ENCODE data around the gene AIRE.

Gene AIRE

GRCh38 chr21:44305691-44306090 lies 20.0 kb downstream of the AIRE start:
- DNase-seq (ENCODE audit: low spot score) = no peak

- no peak for DNase-seq (ENCODE audit: low spot score)
These were observed 21.4 kb downstream of the AIRE start for GRCh38 chr21:44306936-44307704.

GRCh38 chr21:44310628-44311507 lies 25.2 kb downstream of the AIRE start:
- no peak for DNase-seq (ENCODE audit: low spot score)

GRCh38 chr21:44312089-44312488 lies 26.4 kb downstream of the AIRE start:
- DNase-seq (ENCODE audit: low spot score) = no peak

- no peak for DNase-seq (ENCODE audit: low spot score)
These were observed 27.0 kb downstream of the AIRE start for GRCh38 chr21:44312716-44313115.

- no peak for DNase-seq (ENCODE audit: low spot score)
These were observed 27.8 kb downstream of the AIRE start for GRCh38 chr21:44313451-44313850.

GRCh38 chr21:44314128-44314527 lies 28.5 kb downstream of the AIRE start:
- no peak for DNase-seq (ENCODE audit: low spot score)

GRCh38 chr21:44314561-44314960 lies 28.9 kb downstream of the AIRE start:
- DNase-seq (ENCODE audit: low spot score) = no peak

- DNase-seq (ENCODE audit: low spot score) = no peak
These were observed 30.1 kb downstream of the AIRE start for GRCh38 chr21:44315691-44316203.

- DNase-seq (ENCODE audit: low spot score) = no peak
These were observed 30.7 kb downstream of the AIRE start for GRCh38 chr21:44316277-44316900.

- DNase-seq (ENCODE audit: low spot score) = no peak
These were observed 31.6 kb downstream of the AIRE start for GRCh38 chr21:44317241-44317782.

- no peak for DNase-seq (ENCODE audit: low spot score)
These were observed 32.2 kb downstream of the AIRE start for GRCh38 chr21:44317871-44318270.

GRCh38 chr21:44318489-44319285 lies 33.0 kb downstream of the AIRE start:
- DNase-seq (ENCODE audit: low spot score) = no peak

GRCh38 chr21:44319407-44320065 lies 33.9 kb downstream of the AIRE start:
- no peak for DNase-seq (ENCODE audit: low spot score)

GRCh38 chr21:44320847-44321246 lies 35.2 kb downstream of the AIRE start:
- no peak for DNase-seq (ENCODE audit: low spot score)

GRCh38 chr21:44321846-44322450 lies 36.3 kb downstream of the AIRE start:
- DNase-seq (ENCODE audit: low spot score) = no peak

- no peak for DNase-seq (ENCODE audit: low spot score)
These were observed 37.1 kb downstream of the AIRE start for GRCh38 chr21:44322621-44323325.

- DNase-seq (ENCODE audit: low spot score) = no peak
These were observed 37.9 kb downstream of the AIRE start for GRCh38 chr21:44323591-44323990.

- no peak for DNase-seq (ENCODE audit: low spot score)
These were observed 38.6 kb downstream of the AIRE start for GRCh38 chr21:44324106-44324853.
